HG03095 (cell line): ENCODE results near the gene GMDS.

ENCODE experiments used
- ATAC-seq: cut with Tn5 transposase; IDR thresholded peaks from one replicate; pipeline ENCODE4 v1.9.1; 2021; ENCODE audit warnings: moderate library complexity; ENCODE audit not compliant: unreplicated experiment

GMDS gene

DNA sequence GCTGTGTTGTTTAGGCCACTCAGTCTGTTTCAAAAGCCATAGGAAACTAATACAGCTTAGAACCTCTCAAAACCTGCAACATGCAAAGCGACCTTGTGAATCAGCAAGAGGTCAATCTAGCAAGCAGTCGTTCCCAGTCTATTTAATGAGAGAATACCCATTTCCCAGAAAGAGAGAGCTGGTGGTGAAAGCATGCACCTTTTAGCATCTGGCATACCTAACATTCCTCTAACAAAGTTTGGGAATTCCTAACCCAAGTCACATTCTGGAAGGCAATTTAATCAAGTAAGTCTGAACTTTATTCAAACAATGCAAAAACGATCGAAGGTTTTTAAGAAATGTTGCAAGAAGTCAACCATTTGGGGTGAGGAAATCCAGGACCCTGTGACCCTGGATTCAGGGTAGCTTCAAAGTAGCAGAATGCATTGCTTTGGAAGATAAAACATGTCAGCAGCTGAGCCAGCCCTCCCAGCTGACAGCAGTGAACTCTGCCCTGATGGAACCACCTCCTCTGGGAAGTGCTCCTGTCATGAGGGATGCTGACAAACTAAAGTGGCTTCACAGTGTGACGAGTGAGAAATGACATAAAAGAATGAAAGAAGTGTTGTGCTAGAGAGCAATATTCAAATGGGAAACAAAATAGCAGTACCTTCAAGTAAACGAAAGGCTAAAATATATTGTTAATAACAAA is 104.8 kb downstream of the GMDS start:
- ATAC-seq: no peak

DNA sequence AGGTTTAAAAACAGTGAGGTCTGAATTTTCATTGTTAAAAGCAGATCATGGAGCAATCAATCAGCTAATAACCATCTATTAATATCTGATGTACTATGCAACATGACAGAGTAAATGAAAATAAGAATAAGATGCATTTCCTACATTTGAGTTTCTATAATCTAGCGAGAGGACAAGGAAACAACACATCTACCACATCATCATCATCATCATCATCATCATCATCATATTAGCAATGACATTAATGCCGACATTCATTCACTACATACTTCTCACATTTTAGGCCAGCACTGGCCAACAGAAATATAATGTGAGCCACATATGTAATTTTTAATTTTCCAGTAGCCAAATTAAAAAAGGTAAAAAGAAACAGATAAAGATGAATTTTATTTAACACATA is 110.0 kb downstream of the GMDS start:
- no peak for ATAC-seq

- ATAC-seq: no peak
These were observed 110.9 kb downstream of the GMDS start for GRCh38 chr6:2134554-2134953.

GRCh38 chr6:2133716-2134310 is 111.6 kb downstream of the GMDS start:
- no peak for ATAC-seq

GRCh38 chr6:2132916-2133315 is 112.5 kb downstream of the GMDS start:
- ATAC-seq: no peak

DNA sequence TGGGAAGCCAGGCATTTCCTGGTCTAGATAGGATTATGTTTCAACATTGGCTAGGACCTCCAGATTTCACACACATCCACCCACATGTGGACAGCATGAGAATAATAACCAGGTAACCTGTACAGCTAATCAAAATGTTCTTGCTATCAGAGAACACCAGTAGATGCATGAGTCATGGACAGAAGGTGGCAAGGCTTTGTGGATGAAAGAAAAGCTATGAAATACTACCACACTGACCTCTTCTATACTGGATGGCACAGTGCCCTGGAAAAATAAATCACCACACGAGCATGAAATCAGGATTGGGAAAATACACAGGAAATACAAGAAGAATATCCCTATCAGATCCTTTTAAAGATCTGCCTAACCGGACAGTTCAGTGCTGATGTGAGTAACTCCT is 113.0 kb downstream of the GMDS start:
- ATAC-seq: no peak

DNA sequence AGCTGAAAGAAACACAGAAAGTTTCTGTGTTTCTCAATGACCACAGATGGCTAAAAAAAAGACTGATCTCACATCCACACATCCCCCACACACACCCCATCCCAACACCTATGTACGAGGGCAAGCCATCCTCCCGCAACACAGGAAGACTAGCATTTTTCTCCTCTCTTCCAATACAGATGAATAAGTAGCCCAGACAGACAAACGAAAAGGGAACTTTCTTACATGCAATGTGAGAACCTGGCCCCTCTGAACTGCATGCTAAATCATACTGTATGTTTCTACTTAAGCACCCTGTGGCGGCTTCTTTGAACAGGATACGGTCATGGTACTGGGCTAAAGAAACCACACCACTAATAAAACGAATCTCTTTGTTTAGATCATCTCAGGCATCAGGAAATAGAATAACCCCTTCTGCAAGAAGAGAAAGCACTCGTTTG is 116.2 kb downstream of the GMDS start:
- no peak for ATAC-seq

DNA sequence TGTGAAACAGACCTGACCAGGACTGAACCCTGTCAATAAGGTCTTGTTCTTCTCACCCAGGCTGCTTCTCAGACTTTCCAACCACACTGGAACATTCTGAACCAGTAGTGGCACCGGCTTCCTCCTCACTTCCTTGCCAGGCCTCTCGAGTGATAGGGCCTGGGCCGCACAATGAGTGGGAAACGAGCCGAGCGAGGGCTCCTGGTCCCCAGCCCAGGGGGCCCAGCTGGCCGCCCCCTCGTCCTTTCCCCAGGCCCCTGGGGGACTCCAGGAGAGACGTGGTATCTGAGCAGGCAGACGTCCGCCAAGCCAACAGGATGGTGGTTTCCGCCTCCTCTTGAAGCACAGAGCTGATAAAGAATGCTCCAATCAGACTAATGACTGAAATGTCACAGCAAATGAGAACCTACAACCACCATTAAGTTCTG is 117.9 kb downstream of the GMDS start:
- no peak for ATAC-seq

DNA sequence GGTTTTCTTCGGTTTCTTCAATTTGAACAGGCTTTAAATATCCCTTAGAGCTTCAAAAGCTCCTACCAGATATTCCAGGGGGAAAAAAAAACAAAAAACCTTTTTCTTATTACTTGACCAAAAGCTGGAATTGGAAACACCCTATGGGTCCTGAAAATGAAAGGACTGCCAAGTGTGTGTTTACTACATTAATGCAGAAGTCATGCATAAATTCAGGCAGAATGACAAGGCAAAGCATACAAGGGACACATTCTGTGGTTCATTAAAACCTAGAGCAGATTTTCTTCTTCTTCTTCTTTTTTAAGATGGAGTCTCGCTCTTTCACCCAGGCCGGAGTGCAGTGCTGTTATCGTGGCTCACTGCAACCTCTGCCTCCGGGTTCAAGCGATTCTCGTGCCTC is 119.1 kb downstream of the GMDS start:
- no peak for ATAC-seq

GRCh38 chr6:2125158-2125557 is 120.2 kb downstream of the GMDS start:
- ATAC-seq: no peak

- ATAC-seq: no peak
These were observed 121.1 kb downstream of the GMDS start for GRCh38 chr6:2124260-2124709.

DNA sequence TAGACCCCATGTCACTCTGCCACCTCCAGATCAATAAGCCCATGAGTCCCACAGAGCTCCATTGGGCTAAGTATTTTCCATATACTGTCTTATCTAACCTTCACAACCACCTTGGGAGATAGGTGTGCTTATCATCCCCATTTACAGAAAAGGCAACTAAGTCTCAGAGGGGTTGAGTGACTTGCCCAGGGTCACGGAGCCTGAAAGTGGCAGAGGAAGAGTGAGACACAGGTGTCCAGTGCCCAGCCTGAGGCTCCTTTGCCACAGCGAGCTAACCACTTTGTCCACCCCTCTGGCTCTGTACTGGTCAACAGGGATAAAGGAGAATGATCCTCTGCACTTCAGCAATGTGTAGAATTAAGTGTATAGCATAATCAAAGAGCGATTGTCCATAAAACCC is 124.5 kb downstream of the GMDS start:
- ATAC-seq: no peak

- ATAC-seq: no peak
These were observed 126.1 kb downstream of the GMDS start for GRCh38 chr6:2119275-2119674.

DNA sequence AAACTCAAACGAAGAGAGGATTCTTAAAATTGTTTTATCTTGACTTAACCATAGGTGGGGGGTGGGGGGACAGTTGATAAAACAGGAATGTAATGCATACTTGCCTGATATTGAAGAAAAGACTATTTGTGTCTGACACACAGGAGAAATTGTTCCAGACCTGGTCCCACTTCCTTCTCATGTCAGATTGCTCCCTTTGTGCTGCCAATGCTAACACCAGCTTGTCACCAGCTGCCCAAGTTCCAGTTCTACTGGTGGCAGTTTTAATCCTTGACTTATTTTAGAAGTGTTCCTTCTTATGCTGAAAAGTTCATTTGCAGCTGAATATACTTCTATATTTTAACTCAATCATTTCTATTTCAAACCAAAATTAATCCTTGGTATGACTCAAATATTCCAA is 127.3 kb downstream of the GMDS start:
- no peak for ATAC-seq

DNA sequence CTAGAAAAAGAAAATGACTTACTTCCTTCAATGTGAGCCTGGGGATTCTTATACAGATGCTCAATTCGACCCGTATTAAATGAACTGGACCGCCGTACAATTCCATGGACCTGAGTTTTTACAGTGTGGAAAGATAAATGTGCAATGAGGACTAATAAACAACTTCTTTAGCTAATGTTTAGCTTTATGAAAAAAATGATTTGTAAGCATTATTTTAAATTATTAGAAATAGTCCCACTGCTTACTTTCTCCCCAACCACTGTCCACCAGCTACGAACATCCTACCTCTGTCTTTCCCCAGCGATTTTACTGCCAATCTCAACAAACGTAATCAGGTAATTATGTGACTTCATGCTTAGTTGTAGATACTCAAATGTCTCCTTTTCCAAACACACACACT is 128.0 kb downstream of the GMDS start:
- ATAC-seq: no peak

- ATAC-seq: no peak
These were observed 128.9 kb downstream of the GMDS start for GRCh38 chr6:2116496-2116895.

DNA sequence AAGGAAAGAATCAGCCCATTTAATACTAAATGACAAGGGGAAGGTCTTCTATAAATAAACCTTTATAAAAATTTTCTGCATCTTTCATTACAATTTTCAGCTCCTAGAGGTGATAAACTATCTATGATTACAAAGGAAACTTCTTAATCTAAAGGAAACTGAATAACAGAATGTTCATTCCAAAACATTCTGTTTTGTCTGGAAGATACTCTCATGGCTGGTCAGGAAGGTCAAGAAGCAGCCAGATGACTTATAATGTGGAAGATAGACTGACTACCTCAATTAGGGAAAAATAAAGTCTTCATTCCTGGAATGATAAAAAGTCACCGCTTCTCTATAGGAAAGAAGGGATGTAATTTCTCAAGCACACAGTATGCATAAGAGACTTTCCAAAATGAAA is 131.3 kb downstream of the GMDS start:
- no peak for ATAC-seq

GRCh38 chr6:2111162-2111677 is 134.2 kb downstream of the GMDS start:
- ATAC-seq: no peak

DNA sequence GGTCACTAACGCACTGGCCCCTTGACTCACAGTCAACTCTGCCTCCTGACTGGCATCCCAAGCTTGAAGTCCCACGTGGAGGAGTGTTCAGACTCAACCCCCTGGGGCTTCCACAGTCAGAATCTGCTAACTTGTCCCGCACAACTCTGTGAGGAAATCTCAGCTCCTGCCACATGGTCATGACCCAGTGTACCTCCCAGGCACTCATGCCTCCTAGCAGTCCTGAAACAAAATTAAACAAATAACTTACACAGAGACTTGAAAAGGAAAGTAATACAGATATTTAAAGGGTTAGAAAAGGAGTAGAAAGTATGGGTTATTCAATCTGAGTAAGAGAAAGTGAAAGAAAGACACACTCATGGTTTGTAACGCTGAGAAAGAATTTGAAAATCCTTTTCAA is 134.9 kb downstream of the GMDS start:
- ATAC-seq: peak; percentile 55

DNA sequence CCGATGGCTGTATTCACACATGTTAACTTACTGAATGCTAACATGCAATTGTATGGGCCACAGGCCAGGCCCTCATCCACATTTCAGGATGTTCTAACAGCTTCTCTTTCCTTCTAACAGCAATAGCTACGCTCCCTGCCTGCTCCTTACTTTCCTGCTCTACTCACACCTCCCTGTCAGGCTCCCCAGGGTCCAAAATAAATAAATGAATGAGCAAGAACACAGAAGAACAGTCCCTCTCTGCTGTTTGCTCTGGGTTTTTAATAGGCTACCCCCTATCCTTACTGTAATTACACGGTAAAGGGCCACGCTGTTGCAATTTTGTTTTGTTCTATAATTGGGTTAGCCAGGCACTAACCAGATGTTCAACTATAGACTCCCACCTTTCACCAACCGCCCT is 135.6 kb downstream of the GMDS start:
- ATAC-seq: no peak

GRCh38 chr6:2108700-2109306 is 136.6 kb downstream of the GMDS start:
- no peak for ATAC-seq

DNA sequence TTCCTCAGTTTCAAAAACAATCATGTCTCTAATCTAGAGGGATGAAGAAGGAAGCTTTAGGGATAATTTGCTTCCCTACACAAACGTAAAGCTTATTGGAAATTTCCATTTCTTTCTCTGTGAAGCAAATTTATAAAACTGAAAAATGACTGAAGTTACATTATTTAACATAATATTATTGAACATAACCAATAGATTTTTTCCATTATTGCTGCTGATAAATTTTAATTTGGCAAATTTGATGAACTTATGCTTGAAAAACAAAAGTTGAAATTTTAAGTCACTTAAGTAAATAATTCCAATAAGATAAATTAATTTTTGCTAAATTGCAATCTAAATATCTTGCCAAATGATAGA is 140.9 kb downstream of the GMDS start:
- no peak for ATAC-seq
